ENCODE results near the gene EYA4.

GRCh38 chr6:133423242-133423641, 182.1 kb downstream of the EYA4 start:
- no peak for TF ChIP-seq POLR2AphosphoS5 (IDR thresholded peaks at IDR 0.05; ENCODE audit: low read depth, low read length)
- no peak for TF ChIP-seq CTCF (IDR thresholded peaks at IDR 0.05)

Data from Panc1 (cell line).